Measurements from ENCODE around the gene PLEKHN1.
A peak's percentile ranks its signal among the peaks of the same experiment; 100 is the strongest.

The PLEKHN1 gene

GRCh38 chr1:978835-979743 is 12.8 kb downstream of the PLEKHN1 start:
- no peak overlapping the region for H3K27ac ChIP-seq
- TF ChIP-seq CTCF (conservative IDR thresholded peaks at IDR 0.05) = no peak
- no peak for TF ChIP-seq ZFX (IDR thresholded peaks at IDR 0.05)

DNA sequence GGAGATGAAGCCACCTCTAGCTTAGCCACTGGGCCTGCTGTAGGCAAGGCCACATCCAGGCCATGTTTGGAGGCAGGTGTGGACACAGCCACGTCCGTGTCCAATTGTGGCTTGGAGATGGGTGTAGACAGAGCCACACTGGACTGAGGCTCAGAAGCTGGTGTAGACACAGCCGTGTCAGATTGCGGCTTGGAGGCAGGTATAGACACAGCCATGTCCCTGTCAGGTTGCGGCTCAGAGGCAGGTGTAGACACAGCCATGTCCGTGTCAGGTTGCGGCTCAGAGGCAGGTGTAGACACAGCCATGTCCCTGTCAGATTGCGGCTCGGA is 13.4 kb downstream of the PLEKHN1 start:
- no peak for TF ChIP-seq ZFX (IDR thresholded peaks at IDR 0.05)
- H3K27ac ChIP-seq = no peak overlapping the region

GRCh38 chr1:980137-980571 is 13.9 kb downstream of the PLEKHN1 start:
- TF ChIP-seq CTCF (conservative IDR thresholded peaks at IDR 0.05) = no peak
- no peak for TF ChIP-seq ZFX (IDR thresholded peaks at IDR 0.05)
- no peak overlapping the region for H3K27ac ChIP-seq

DNA sequence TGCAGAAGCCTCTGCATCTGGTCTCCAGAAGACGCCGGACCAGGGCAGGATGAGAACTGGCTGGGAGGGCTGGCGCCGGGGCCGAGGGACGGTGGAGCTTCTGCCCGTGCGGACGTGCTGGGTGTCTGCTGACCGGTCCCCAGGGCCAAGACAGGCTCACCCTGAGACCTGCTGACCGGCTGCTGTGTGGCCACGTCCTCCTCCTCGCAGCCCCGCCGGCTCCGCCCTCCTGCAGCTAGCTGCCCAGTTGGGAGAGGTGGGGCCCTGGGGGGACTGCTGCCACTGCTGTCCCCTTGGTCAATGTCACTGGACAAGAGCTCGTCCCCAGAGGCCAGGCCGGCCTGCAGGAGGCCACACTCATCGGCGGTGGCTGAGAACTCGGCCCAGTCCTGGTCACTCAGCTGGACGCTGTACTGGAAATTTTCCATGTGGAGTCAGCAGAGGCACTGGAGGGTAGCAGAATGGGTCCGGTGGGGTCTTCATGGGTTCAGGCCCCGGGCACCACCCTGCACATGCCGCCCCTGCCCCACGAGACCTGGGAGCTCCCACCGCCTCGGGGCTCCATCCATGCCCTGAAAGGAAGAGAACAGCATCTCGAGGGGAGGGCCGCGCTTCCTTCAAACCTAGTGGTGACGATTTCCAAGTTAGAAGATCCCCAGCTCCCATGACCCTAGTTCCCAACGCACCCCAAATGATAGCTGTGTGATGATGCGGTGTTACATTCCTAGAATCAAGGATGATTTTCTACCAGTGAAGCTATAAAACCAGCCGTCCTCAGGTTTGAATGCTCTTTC is 14.5 kb downstream of the PLEKHN1 start:
- TF ChIP-seq ZFX (IDR thresholded peaks at IDR 0.05) = no peak
- no peak overlapping the region for H3K27ac ChIP-seq

GRCh38 chr1:981491-981954 is 15.2 kb downstream of the PLEKHN1 start:
- no peak overlapping the region for H3K27ac ChIP-seq
- TF ChIP-seq CTCF (conservative IDR thresholded peaks at IDR 0.05) = no peak
- no peak for TF ChIP-seq ZFX (IDR thresholded peaks at IDR 0.05)

GRCh38 chr1:981955-982558 is 15.8 kb downstream of the PLEKHN1 start, which contains the start of gene PERM1:
TSS of gene PERM1 (minus strand) at chr1:982093. CDS start at chr1:981029, 1,064 bp downstream.
- no peak within 1 kb of the TSS for H3K27ac ChIP-seq
- TF ChIP-seq ZFX (IDR thresholded peaks at IDR 0.05) = no peak

DNA sequence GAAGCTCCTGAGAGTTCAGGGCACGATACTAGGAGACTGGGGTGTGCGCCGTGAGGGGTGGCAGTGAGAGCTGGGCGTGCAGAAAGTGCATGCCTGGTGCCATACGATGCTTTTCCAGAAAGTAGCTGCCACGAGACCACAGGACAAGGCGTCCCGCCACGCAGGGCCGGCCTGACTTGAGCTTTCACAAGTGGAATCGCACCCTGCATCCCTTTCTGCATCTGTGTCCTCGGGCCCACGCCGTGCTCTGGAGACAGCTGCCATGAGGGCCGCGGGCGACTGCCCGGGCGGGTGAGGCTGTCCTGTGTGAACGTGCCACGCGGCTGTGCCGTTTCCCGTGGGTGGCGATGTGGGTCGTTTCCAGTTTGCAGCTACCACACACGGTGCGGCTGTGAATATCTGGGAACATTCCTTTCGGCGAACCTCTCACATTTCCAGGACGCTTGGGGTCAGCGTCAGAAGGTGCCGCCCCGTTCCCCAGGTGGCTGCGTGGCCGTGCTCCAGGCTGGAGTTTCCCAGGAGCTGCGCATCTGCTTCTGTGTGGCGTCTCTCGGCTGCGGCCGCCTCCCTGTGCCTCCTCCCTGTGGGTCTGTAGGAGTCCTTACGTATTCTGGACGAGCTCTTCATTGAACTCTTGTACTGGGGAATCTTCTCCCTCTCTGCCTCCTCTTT is 16.6 kb downstream of the PLEKHN1 start:
- TF ChIP-seq ZFX (IDR thresholded peaks at IDR 0.05) (no peak), CTCF (conservative IDR thresholded peaks at IDR 0.05) (no peak)
- no peak overlapping the region for H3K27ac ChIP-seq

DNA sequence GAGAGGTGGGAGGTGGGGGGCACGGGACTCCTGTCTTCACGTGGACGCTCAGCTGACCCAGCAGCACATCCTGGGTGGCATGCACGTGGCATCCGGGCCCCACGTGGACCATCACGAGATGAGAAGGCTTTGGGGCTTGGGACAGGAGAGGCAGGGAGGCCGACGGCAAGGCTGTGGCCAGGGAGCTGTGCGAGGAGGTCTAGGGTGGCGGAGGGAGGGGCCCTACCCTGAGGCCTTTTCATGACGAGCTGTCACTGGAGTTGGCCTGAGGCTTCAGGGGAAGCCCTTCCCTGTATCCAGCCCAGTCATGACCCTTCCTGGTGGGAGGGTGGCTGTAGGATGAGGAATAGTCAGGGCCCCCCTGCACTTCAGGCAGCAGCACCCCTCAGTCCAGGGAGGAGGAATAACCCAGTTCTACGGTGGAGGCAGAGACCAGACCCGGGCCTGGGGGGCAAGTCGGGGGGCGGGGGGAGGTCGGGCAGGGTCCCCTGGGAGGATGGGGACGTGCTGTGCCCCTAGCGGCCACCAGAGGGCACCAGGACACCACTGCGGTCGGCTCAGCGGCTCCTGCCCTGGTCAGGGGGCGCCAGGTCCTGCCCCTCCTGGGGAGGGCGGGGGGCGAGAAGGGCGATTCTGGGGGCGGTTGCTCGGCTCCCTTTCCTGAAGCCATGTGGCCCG is 17.7 kb downstream of the PLEKHN1 start:
- TF ChIP-seq ZFX (IDR thresholded peaks at IDR 0.05) = no peak
- TF ChIP-seq CTCF (conservative IDR thresholded peaks at IDR 0.05) = peak; percentile 95
- no peak overlapping the region for H3K27ac ChIP-seq

All from C4-2B (cell line).